Bladder microvascular endothelial cell (primary cell): ENCODE measurements around the gene CTU2. TPM values are rescaled to one million over a fixed set of nuclear protein-coding genes. Genes with fewer than 3 reads are reported as not detected.

ENCODE experiments used
- total RNA-seq: library from RNA; depleted of rRNA; stranded (reverse); fragments of >200 nt; gene quantifications from 2 replicates; pipeline ENCODE4 v1.2.3, GENCODE V29; 2014

Gene CTU2
- total RNA-seq = 11.3 and 11.9 TPM in 2 replicates

DNA sequence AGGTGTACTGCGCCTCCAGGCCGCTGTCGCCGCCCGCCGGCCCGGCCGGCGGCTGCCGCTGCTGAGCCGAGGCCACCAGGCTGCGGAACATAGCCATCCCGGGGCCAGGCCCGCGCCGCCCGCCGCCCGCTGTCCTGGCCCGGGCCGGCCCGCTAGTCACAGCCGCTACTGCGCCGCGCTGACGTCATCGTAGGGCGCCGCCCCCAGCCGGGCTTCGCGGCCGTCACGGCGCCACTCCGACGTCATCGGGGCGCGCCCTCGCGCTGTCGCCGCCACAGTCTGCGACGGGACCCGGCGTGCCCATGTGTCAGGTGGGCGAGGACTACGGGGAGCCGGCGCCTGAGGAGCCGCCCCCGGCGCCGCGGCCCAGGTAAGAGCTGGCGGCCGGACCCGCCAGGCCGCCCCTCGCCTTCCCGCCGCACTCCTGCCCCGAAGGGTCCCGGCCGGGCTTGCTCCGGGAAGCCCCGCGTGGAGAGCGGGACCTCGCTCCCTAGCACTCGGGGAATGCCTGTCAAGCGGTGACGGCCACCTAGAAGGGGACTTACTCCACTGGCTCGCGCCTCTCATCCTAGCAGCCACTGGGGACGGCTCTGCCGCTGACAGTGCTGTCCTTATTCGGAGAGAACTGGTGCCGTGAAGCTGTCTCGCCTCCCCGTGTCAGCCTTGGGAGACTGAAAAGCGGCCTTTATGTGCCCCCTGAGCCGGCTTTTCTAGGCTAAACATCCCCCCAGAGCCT lies at the start of gene CTU2, which contains the start of gene RNF166:
TSS of gene CTU2 (plus strand) at position 275 of the 736 bp plus-strand sequence. CDS start at position 303, 28 bp downstream.
TSS of gene RNF166 (minus strand) at position 180 of the 736 bp plus-strand sequence. CDS start at position 97, 83 bp downstream.

DNA sequence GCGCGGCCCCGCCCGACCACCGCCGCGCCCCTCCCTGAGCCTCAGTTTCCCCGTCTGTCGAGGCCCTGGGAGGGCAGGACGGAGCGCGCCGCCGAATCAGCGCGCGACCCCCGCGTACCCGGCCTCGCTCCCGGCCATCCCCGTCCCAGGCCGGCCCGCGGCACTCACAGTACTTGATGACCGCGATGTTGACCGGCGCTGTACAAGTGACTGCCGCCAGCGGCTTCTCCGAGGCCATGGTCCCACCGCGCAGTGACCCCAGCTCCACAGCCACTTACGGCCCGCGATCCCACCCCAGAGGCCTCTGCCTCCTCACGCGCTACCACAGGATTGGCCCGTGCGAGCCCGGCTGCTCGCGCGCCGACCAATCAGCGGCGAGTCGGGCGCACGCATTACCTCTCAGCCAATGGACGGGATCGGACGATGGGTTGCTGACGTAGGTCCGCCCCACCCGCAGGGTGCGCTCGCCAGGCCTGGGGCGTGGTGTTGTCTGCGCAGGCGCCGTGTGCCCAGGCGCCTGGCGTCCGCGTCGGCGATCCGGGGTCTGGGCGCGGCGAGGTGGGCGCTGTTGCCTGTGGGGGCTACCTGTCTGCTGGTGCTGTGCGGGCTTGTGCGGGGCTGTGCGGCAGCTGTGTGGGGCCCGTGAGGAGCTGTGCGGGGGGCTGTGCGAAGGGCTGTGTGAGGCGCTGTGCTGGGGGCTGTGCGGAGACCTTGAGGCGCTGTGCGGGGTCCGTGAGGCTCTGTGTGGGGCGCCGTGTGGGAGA lies 43.3 kb upstream of the CTU2 start, which contains the start of gene MVD:
TSS of gene MVD (minus strand) at position 249 of the 764 bp plus-strand sequence. CDS start at position 238, 11 bp downstream.

GRCh38 chr16:88686439-88687253 lies 19.7 kb upstream of the CTU2 start, which contains the start of gene SNAI3:
SNAI3 (minus strand) TSS chr16:88686507; CDS start chr16:88686406, 101 bp downstream.

Other genes starting within 250 kb of the CTU2 start
- 9.6 and 19.0 TPM in 2 replicates for gene ZC3H18, start 136.1 kb upstream of the CTU2 start, total RNA-seq
- not detected in 2 replicates for gene IL17C, start 67.9 kb upstream of the CTU2 start, total RNA-seq
- 123 and 249 TPM in 2 replicates for gene CYBA, start 55.5 kb upstream of the CTU2 start, total RNA-seq
- gene MVD, start 43.4 kb upstream of the CTU2 start, total RNA-seq = 44.0 and 54.7 TPM in 2 replicates
- 0.16 TPM in 1 of 2 replicates, not detected in the other for gene SNAI3, start 20.0 kb upstream of the CTU2 start, total RNA-seq
- gene RNF166, start 95 bp upstream of the CTU2 start, total RNA-seq = 10.5 and 11.9 TPM in 2 replicates
- gene PIEZO1, start 78.7 kb downstream of the CTU2 start, total RNA-seq = 280 and 993 TPM in 2 replicates
- 8.5 and 10.4 TPM in 2 replicates for gene CDT1, start 97.3 kb downstream of the CTU2 start, total RNA-seq
- 89.9 and 96.5 TPM in 2 replicates for gene APRT, start 105.4 kb downstream of the CTU2 start, total RNA-seq
- 11.5 and 33.2 TPM in 2 replicates for gene GALNS, start 150.4 kb downstream of the CTU2 start, total RNA-seq
- gene TRAPPC2L, start 150.6 kb downstream of the CTU2 start, total RNA-seq = 42.2 and 70.4 TPM in 2 replicates
- gene PABPN1L, start 160.2 kb downstream of the CTU2 start, total RNA-seq = not detected in 2 replicates